Lung (tissue), 12 donors: ENCODE data around the gene ZDBF2. TPM values are rescaled to one million over a fixed set of nuclear protein-coding genes. Genes with fewer than 3 reads are reported as not detected.

Source experiments
- ATAC-seq: fragments of 200-7000 bp; cut with Tn5 transposase; one replicate; pipeline ENCODE4 v1.9.1; 2020; ENCODE audit warnings: moderate number of reproducible peaks; ENCODE audit not compliant: insufficient read depth, low FRiP score
- DNase-seq, 3 donors: peaks; one replicate each; pipeline ENCODE4 v3.0.0-alpha.2; 2013 to 2017
- H3K27ac ChIP-seq, 2 donors: one replicate each; pipeline ENCODE4 v1.5.1; 2013; ENCODE audit warnings: mild to moderate bottlenecking in 2 of 2, moderate library complexity in 2 of 2, control low read depth in 1 of 2, inconsistent platforms in 1 of 2, low read depth in 1 of 2, low read length in 1 of 2
- H3K27me3 ChIP-seq, 3 donors: one replicate each; pipeline ENCODE4 v1.5.1; 2013; ENCODE audit warnings: low read length in 2 of 3; ENCODE audit not compliant: control insufficient read depth in 3 of 3, insufficient read depth in 3 of 3
- H3K36me3 ChIP-seq, 4 donors: one replicate each; pipeline ENCODE4 v1.5.1; 2013; ENCODE audit warnings: low read length in 4 of 4, mild to moderate bottlenecking in 1 of 4, moderate library complexity in 1 of 4; ENCODE audit not compliant: control insufficient read depth in 4 of 4, insufficient read depth in 4 of 4
- H3K4me1 ChIP-seq, 5 donors: one replicate each; pipeline ENCODE4 v1.5.1; 2013; ENCODE audit warnings: low read length in 5 of 5, mild to moderate bottlenecking in 2 of 5, moderate library complexity in 1 of 5; ENCODE audit not compliant: control insufficient read depth in 5 of 5, insufficient read depth in 5 of 5
- H3K4me3 ChIP-seq: one replicate; pipeline ENCODE4 v1.5.1; 2013; ENCODE audit warnings: mild to moderate bottlenecking, control low read depth, moderate library complexity
- H3K9ac ChIP-seq, 2 donors: one replicate each; pipeline ENCODE4 v1.5.1; 2013; ENCODE audit warnings: low read length in 2 of 2, control low read depth in 1 of 2; ENCODE audit not compliant: insufficient read depth in 1 of 2
- H3K9me3 ChIP-seq, 4 donors: one replicate each; pipeline ENCODE4 v1.5.1; 2013; ENCODE audit warnings: low read length in 3 of 4, mild to moderate bottlenecking in 1 of 4, moderate library complexity in 1 of 4; ENCODE audit not compliant: control insufficient read depth in 4 of 4, insufficient read depth in 3 of 4
- WGBS, 2 donors: extraction: QIAGEN DNeasy Blood & Tissue Kit; methylation state at CpG; one replicate each; pipeline ENCODE4 v1.1.7; 2013; 5-methylcytosine and 5-hydroxymethylcytosine counted together
- polyA plus RNA-seq, 2 donors: library from polyadenylated mRNA; stranded (reverse); fragments of 200-250 nt; gene quantifications; one replicate each; pipeline ENCODE4 v1.2.1, GENCODE V29; 2013
- total RNA-seq, 2 donors: library from RNA; depleted of rRNA in 1 of 2; stranded (reverse); fragments of >200 nt in 1 of 2; gene quantifications; one replicate each; pipeline ENCODE4 v1.2.1, GENCODE V29; 2014 to 2021
- TF ChIP-seq, protein P1 (sequence below): IDR thresholded peaks from 2 replicates; pipeline ENCODE4 v1.5.1; 2012; ENCODE audit warnings: mild to moderate bottlenecking; ENCODE audit errors: control extremely low read depth, extremely low read depth
- donor health status: control.
- donor health status: control.
- donor health status: Bipolar disorder and iron deficiency.
- donor health status: healthy.
- donor health status: DM: yes; HTN: yes; CAD: no.

Gene ZDBF2
- total and polyA plus RNA-seq, 4 donors = 1.0 to 13.7 (median 3.7) TPM

DNA sequence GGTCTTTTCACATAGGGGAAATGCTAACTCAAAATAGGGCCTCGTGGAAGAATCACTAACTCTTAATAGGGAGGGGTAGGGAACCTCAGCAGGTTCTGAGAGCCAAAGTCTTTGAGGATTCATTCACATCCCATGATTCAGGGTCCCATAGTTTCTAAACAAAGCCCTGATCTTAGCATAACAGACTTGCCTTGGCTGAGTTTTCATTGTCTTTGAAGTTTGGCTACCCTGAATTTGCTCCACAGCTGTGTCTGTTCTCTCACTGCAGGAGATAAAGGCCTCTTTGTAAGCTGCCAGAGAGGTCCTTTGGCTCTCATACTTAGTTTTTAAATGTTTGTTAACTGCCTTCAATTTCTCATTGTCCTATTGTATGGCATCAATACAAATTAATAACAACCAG is 54.5 kb downstream of the ZDBF2 start:
- Histone ChIP-seq H3K36me3 (no peaks in the 10 kb centered on the region), H3K9me3 (peaks cover 0 to 1% (median 0%) of the 10 kb centered on the region in 4 donors), H3K27ac (no peak overlapping the region), H3K27me3 (no peaks in the 10 kb centered on the region), H3K4me3 (no peak overlapping the region), H3K4me1 (peaks cover 0 to 3% (median 0%) of the 10 kb centered on the region in 5 donors), H3K9ac (no peak overlapping the region)
- ATAC-seq (no peak), DNase-seq (peak in 1 of 3 donors; percentile 32)
- WGBS, 2 donors = 44 to 76% methylated on average over 1 of the region's 1 CpG
- TF ChIP-seq, protein P1, sequence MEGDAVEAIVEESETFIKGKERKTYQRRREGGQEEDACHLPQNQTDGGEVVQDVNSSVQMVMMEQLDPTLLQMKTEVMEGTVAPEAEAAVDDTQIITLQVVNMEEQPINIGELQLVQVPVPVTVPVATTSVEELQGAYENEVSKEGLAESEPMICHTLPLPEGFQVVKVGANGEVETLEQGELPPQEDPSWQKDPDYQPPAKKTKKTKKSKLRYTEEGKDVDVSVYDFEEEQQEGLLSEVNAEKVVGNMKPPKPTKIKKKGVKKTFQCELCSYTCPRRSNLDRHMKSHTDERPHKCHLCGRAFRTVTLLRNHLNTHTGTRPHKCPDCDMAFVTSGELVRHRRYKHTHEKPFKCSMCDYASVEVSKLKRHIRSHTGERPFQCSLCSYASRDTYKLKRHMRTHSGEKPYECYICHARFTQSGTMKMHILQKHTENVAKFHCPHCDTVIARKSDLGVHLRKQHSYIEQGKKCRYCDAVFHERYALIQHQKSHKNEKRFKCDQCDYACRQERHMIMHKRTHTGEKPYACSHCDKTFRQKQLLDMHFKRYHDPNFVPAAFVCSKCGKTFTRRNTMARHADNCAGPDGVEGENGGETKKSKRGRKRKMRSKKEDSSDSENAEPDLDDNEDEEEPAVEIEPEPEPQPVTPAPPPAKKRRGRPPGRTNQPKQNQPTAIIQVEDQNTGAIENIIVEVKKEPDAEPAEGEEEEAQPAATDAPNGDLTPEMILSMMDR = no peak

DNA sequence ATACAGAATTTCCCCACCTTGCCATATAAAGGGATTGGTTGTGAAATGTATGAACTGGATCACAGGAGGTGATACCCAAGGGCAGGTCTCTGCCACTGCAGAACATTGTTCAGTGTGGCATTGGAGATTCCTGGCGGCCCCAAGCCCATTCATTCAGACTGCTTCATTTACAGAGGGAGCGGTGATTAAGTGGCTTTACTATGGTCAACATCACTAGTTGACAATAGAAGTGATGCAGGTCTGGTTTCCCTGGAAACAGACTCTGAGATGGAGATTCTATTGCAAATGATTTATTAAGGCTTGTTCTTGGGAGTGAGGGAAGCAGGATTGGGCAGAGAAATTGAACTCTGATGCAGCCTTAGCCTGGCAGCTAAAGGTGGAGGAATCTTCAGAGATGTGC is 62.4 kb downstream of the ZDBF2 start:
- Histone ChIP-seq H3K36me3 (no peaks in the 10 kb centered on the region), H3K27ac (no peak overlapping the region), H3K4me1 (peaks cover 0 to 3% (median 0%) of the 10 kb centered on the region in 5 donors), H3K9me3 (peaks cover 0 to 1% (median 0%) of the 10 kb centered on the region in 4 donors), H3K27me3 (no peaks in the 10 kb centered on the region), H3K4me3 (no peak overlapping the region), H3K9ac (no peak overlapping the region)
- WGBS, 2 donors = 83 to 92% methylated on average over 2 of the region's 2 CpGs
- DNase-seq = no peak
- TF ChIP-seq, protein P1 = no peak
- no peak for ATAC-seq

DNA sequence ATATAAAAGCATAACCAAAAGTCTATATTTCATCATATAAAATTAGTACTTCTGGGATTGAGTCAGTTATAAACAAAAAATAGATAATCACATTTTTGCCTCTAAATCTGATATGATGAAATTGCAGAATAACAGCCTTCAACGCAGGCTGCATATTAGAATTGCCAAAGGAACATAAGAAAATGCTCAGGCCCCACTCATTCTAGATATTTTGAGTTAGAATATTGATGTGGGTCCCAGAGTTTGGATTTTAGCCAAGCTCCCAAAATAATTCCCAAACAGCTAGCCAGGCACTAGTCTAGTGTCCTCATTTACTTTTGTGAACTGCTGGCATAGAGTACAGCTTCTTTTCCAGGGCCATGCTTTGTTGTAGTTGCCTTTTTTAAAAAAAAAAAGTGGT is 63.5 kb downstream of the ZDBF2 start:
- peaks cover 0 to 3% (median 0%) of the 10 kb centered on the region in 5 donors for H3K4me1 ChIP-seq
- H3K4me3 ChIP-seq = no peak overlapping the region
- TF ChIP-seq, protein P1 = no peak
- WGBS, 2 donors = 61 to 81% methylated on average over 1 of the region's 1 CpG
- no peaks in the 10 kb centered on the region for H3K36me3 ChIP-seq
- H3K27ac ChIP-seq = no peak overlapping the region
- ATAC-seq (no peak), DNase-seq (peak; percentile 18 to 85 (median 75))
- no peaks in the 10 kb centered on the region for H3K27me3 ChIP-seq
- no peak overlapping the region for H3K9ac ChIP-seq
- H3K9me3 ChIP-seq = peaks cover 0 to 1% (median 0%) of the 10 kb centered on the region in 4 donors

DNA sequence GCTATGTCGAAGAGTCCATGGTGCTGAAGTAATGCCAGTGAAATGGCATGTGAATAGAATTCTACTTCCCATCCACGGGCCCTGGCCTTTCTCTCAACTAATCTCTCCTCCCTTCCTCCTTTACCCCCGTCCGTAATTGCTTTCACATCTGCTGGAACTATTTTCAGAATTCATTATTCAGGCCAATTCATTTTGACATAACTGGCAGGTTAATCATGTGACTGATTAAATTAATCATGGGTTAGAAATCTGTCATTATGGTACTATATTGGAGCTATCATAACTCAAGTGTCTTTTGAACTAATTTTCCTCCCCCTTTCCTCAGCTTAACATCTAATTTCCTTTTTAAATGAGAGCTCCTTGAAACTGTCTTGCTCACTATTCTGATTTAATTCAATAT is 66.9 kb downstream of the ZDBF2 start:
- 65 to 71% methylated on average over 4 of the region's 4 CpGs for WGBS, 2 donors
- no peak for DNase-seq
- no peak for ATAC-seq

More for the DNA sequence above, 66.9 kb downstream of the ZDBF2 start:
- H3K9me3 ChIP-seq = peaks cover 0 to 7% (median under 1%) of the 10 kb centered on the region in 4 donors
- H3K36me3 ChIP-seq = no peaks in the 10 kb centered on the region
- no peak overlapping the region for H3K27ac ChIP-seq
- H3K27me3 ChIP-seq = no peaks in the 10 kb centered on the region
- TF ChIP-seq, protein P1 = no peak
- no peak overlapping the region for H3K9ac ChIP-seq
- H3K4me3 ChIP-seq = no peak overlapping the region
- peaks cover 0 to 3% (median 0%) of the 10 kb centered on the region in 5 donors for H3K4me1 ChIP-seq
